K562 (cell line): ENCODE measurements around the gene CBL. TPM values are rescaled to one million over a fixed set of nuclear protein-coding genes. Genes with fewer than 3 reads are reported as not detected.
A peak's percentile ranks its signal among the peaks of the same experiment; 100 is the strongest.
"Not testable (repeated sequence)": the region's sequence is repeated elsewhere in the genome, so short reads cannot be mapped to it uniquely, and the experiment has no call there.

Experiments used
- ATAC-seq: fragments of 200-7000 bp; cut with Tn5 transposase; 3 replicates; pipeline ENCODE4 v1.9.1; 2020; ENCODE audit warnings: moderate library complexity
- BruUV-seq: library from RNA; stranded (reverse); fragments of 400-500 nt; replicated peaks from 2 replicates; lab custom pipeline; 2021; lab: Mats Ljungman, UMichigan
- CTCF ChIA-PET: fragments of 300-600 bp; formaldehyde crosslinking; extraction: SDS; loops from one replicate; lab custom pipeline; 2021; ENCODE audit warnings: low intra/inter-chr PET ratio; lab: Yijun Ruan, JAX
- POLR2A ChIA-PET: fragments of 300-600, 350-650 bp; sonication (Branson Sonifier 250); formaldehyde crosslinking; extraction: SDS; loops from one replicate; lab custom pipeline; 2021; ENCODE audit warnings: antibody characterized with exemption, inconsistent platforms; lab: Yijun Ruan, JAX
- DNase-seq, 4 experiments: peaks; one replicate each; pipeline versions ENCODE4 v3.0.0 to v3.0.0-alpha.2; 2011 to 2018; ENCODE audit warnings: low spot score in 3 of 4, mixed read lengths in 3 of 4; ENCODE audit errors: extremely low read depth in 1 of 4
- FAIRE-seq: peaks from 2 replicates; lab custom pipeline; 2011; peaks lifted over from hg19 to GRCh38; lab: Jason Lieb, UNC
- H2AFZ ChIP-seq: 2 replicates; pipeline ENCODE4 v1.6.0; 2011; ENCODE audit warnings: low read depth, low read length, control low read depth, inconsistent platforms
- H3K27ac ChIP-seq: fragments of 200-600 bp; 3 replicates; pipeline ENCODE4 v1.8.0; 2011; ENCODE audit warnings: low read depth, mild to moderate bottlenecking, control low read depth, inconsistent platforms, low read length, moderate library complexity, mixed read lengths; ENCODE audit errors: extremely low read depth
- H3K27me3 ChIP-seq, 2 experiments: fragments of 300-600 bp in 1 of 2; 2 replicates in 1 of 2; 3 replicates in 1 of 2; pipeline versions ENCODE4 v1.6.0 to v1.8.0; 2011; ENCODE audit warnings: inconsistent platforms in 2 of 2, low read length in 2 of 2, mild to moderate bottlenecking in 1 of 2, mixed read lengths in 1 of 2, moderate library complexity in 1 of 2; ENCODE audit not compliant: control insufficient read depth in 2 of 2, insufficient read depth in 2 of 2
- H3K36me3 ChIP-seq: fragments of 300-600 bp; 3 replicates; pipeline ENCODE4 v1.8.0; 2011; ENCODE audit warnings: mild to moderate bottlenecking, low read length, inconsistent platforms; ENCODE audit not compliant: control insufficient read depth, insufficient read depth
- H3K4me1 ChIP-seq, 2 experiments: fragments of 200-600 bp in 1 of 2; replicated peaks in 1 of 2; 2 replicates in 1 of 2; 3 replicates in 1 of 2; pipeline versions ENCODE4 v1.5.1 to v1.8.0; 2011; ENCODE audit warnings: inconsistent platforms in 2 of 2, low read length in 2 of 2, mild to moderate bottlenecking in 1 of 2, mixed read lengths in 1 of 2, moderate library complexity in 1 of 2; ENCODE audit not compliant: control insufficient read depth in 2 of 2, insufficient read depth in 2 of 2
- H3K4me2 ChIP-seq: 2 replicates; pipeline ENCODE4 v1.6.1; 2011; ENCODE audit warnings: low read length, control low read depth, inconsistent platforms, mixed read lengths; ENCODE audit not compliant: insufficient read depth
- H3K4me3 ChIP-seq: fragments of 200-600 bp; sonication (generic), shearing (Covaris generic); 2 replicates; pipeline ENCODE4 v1.5.1; 2016; ENCODE audit warnings: control low read depth, inconsistent platforms
- H3K79me2 ChIP-seq: fragments of 200-600 bp; 3 replicates; pipeline ENCODE4 v1.8.0; 2011; ENCODE audit warnings: low read length, inconsistent platforms; ENCODE audit not compliant: control insufficient read depth, insufficient read depth
- H3K9ac ChIP-seq, 2 experiments: 2 replicates each; pipeline versions ENCODE4 v1.6.0 to v1.6.1; 2011; ENCODE audit warnings: low read depth in 2 of 2, low read length in 2 of 2, control low read depth in 1 of 2, inconsistent platforms in 1 of 2, mild to moderate bottlenecking in 1 of 2, mixed read lengths in 1 of 2; ENCODE audit not compliant: insufficient read depth in 1 of 2
- H3K9me1 ChIP-seq: one replicate; pipeline ENCODE4 v1.6.0; 2011; ENCODE audit warnings: inconsistent platforms, mild to moderate bottlenecking, low read length, moderate library complexity; ENCODE audit not compliant: control insufficient read depth, insufficient read depth
- H3K9me3 ChIP-seq: replicated peaks from 2 replicates; pipeline ENCODE4 v1.5.1; 2011; ENCODE audit warnings: low read depth, low read length, inconsistent platforms; ENCODE audit not compliant: control insufficient read depth, insufficient read depth
- H4K20me1 ChIP-seq: replicated peaks from 2 replicates; pipeline ENCODE4 v1.6.1; 2011; ENCODE audit warnings: low read length, inconsistent platforms, mixed read lengths; ENCODE audit not compliant: control insufficient read depth, insufficient read depth
- ETV5 ChIP-seq: sonication (generic); formaldehyde crosslinking; IDR thresholded peaks from 2 replicates; pipeline ENCODE4 v1.4.0; 2020; ENCODE audit warnings: low read depth, mild to moderate bottlenecking, missing genetic modification reagents
- FOXK1 ChIP-seq: sonication (generic); formaldehyde crosslinking; IDR thresholded peaks from 2 replicates; pipeline ENCODE4 v1.8.0; 2022; ENCODE audit warnings: missing genetic modification reagents, mild to moderate bottlenecking, borderline replicate concordance
- MIER1 ChIP-seq: fragments of 450-650 bp; IDR thresholded peaks from 2 replicates; pipeline ENCODE4 v1.6.1; 2016; ENCODE audit warnings: antibody characterized with exemption, mild to moderate bottlenecking, low read depth
- NCOA2 ChIP-seq, 2 experiments: fragments of 450-650 bp; IDR thresholded peaks; 2 replicates each; pipeline ENCODE4 v1.6.1; 2018; ENCODE audit warnings: mild to moderate bottlenecking in 2 of 2, moderate library complexity in 1 of 2; ENCODE audit not compliant: partially characterized antibody in 2 of 2
- RFX1 ChIP-seq: fragments of 450-650 bp; IDR thresholded peaks from 2 replicates; pipeline ENCODE4 v1.6.1; 2016; ENCODE audit warnings: mild to moderate bottlenecking, moderate library complexity
- TFAP4 ChIP-seq: sonication (generic); formaldehyde crosslinking; IDR thresholded peaks from 2 replicates; pipeline ENCODE4 v1.8.0; 2022; ENCODE audit warnings: missing genetic modification reagents, mild to moderate bottlenecking, moderate library complexity, borderline replicate concordance
- ZC3H8 ChIP-seq: fragments of 450-650 bp; IDR thresholded peaks from 2 replicates; pipeline ENCODE4 v1.6.1; 2017
- ZNF431 ChIP-seq: sonication (generic); formaldehyde crosslinking; IDR thresholded peaks from 2 replicates; pipeline ENCODE4 v1.8.0; 2022; ENCODE audit warnings: mild to moderate bottlenecking, missing genetic modification reagents
- ZNF717 ChIP-seq: fragments of 250-450 bp; sonication (Bioruptor Pico); IDR thresholded peaks from 2 replicates; pipeline ENCODE4 v1.5.0; 2021
- WGBS: fragments of 100-300 bp; shearing (Covaris generic); methylation state at CpG from one replicate; pipeline ENCODE4 v1.1.6; 2016; ENCODE audit warnings: low coverage, mixed read lengths; ENCODE audit not compliant: insufficient coverage; ENCODE audit errors: missing lambda C conversion rate; 5-methylcytosine and 5-hydroxymethylcytosine counted together
- in situ Hi-C: fragments of 300-500 bp; cut with MboI; formaldehyde crosslinking; loops from 4 replicates; pipeline ENCODE4 v1.15.0; 2018; ENCODE audit warnings: inconsistent platforms, mixed read lengths
- intact Hi-C: fragments of 100-400 bp; cut with micrococcal nuclease; formaldehyde crosslinking; loops from 2 replicates; pipeline ENCODE4 v1.14.2; 2022
- polyA plus RNA-seq, 8 experiments: library from polyadenylated mRNA; depleted of rRNA in 4 of 8; stranded (reverse) in 5 of 8; unstranded in 3 of 8; fragments of >200 nt; fragmentation: Nextera tagmentation in 2 of 8; fragmentation: Illumina TruSeq in 1 of 8; extraction: Ambion mirVana in 2 of 8; extraction: Trizol in 1 of 8; gene quantifications; 2 replicates each; pipeline versions ENCODE4 v1.2.1 to v1.2.3, GENCODE V29; 2011 to 2014; ENCODE audit warnings: inconsistent platforms in 1 of 8, missing spikeins in 1 of 8
- total RNA-seq, 7 experiments: library from RNA; depleted of rRNA in 6 of 7; stranded (reverse); fragments of >200 nt in 6 of 7; fragmentation: Illumina TruSeq in 2 of 7; extraction: Trizol in 2 of 7; gene quantifications; 2 replicates each; pipeline versions ENCODE4 v1.2.1 to v1.2.3, GENCODE V29; 2011 to 2021; ENCODE audit warnings: low replicate concordance in 1 of 7
- TF ChIP-seq, protein P1 (sequence below): fragments of 450-650 bp; formaldehyde crosslinking; IDR thresholded peaks from 2 replicates; pipeline ENCODE4 v1.4.0; 2020; ENCODE audit warnings: mild to moderate bottlenecking
- TF ChIP-seq, protein P2 (sequence below): fragments of 250-450 bp; sonication (Bioruptor Pico); IDR thresholded peaks from 2 replicates; pipeline ENCODE4 v1.8.0; 2021; ENCODE audit warnings: moderate library complexity, mild to moderate bottlenecking, inconsistent platforms

The CBL gene
- total and polyA plus RNA-seq, 9 of the 15 experiments (the other 6 are each of a cell fraction or from before 2014, with no cell fraction given) = 3.2 to 24.9 (median 9.9) TPM

- H4K20me1 ChIP-seq, H3K9ac ChIP-seq, in situ Hi-C loops, H3K36me3 ChIP-seq, H3K27me3 ChIP-seq, DNase-seq, H3K27ac ChIP-seq, H3K9me3 ChIP-seq, BruUV-seq, intact Hi-C loops, H3K79me2 ChIP-seq, H2AFZ ChIP-seq, FAIRE-seq, H3K4me2 ChIP-seq, ATAC-seq, CTCF ChIA-PET, H3K9me1 ChIP-seq, H3K4me3 ChIP-seq: not testable (repeated sequence)
- peaks cover 19 to 52% of the 10 kb centered on the region in 2 experiments for H3K4me1 ChIP-seq
- POLR2A ChIA-PET = interaction anchor here (1.9 kb wide), 1 partner anchor 8 kb away, joined by 6 read pairs; no protein-coding TSS in a partner anchor
- WGBS = 29% methylated on average over 9 of the region's 9 CpGs
- 0 out of 2 replicates have a peak, but pooled peaks have one; percentile 48 for TF ChIP-seq ZNF431 (CRISPR knock-in tag)
Measured at GRCh38 chr11:119184399-119184798, 21.7 kb upstream of the CBL start.

GRCh38 chr11:119185981-119186634 is 20.0 kb upstream of the CBL start:
- Histone ChIP-seq H2AFZ (no peak overlapping the region), H3K36me3 (no peaks in the 10 kb centered on the region), H3K9me3 (no peaks in the 10 kb centered on the region), H3K27ac (no peak overlapping the region), H4K20me1 (no peaks in the 10 kb centered on the region), H3K79me2 (no peaks in the 10 kb centered on the region), H3K27me3 (peaks cover 0 to 5% of the 10 kb centered on the region in 2 experiments; a peak in 2 of 5 replicates), H3K4me1 (peaks cover 17 to 47% of the 10 kb centered on the region in 2 experiments), H3K9me1 (no peaks in the 10 kb centered on the region), H3K4me2 (no peak overlapping the region), H3K9ac (peak overlapping the region in 1 of 2 experiments; percentile 76; a peak in 1 of 4 replicates), H3K4me3 (no peak overlapping the region)
- ATAC-seq (0 out of 3 replicates have a peak, but pooled peaks have one; percentile 28), DNase-seq (peak in 2 of 4 experiments; percentile 20 to 30), FAIRE-seq (no peak)
- intact Hi-C loops (no loop called here), in situ Hi-C loops (no loop called here)
- BruUV-seq = no TSS peak
- ChIA-PET POLR2A (interaction anchor here (0.5 to 1.9 kb wide), 2 partner anchors 10 to 24 kb away, joined by 3 to 6 read pairs; no protein-coding TSS in a partner anchor), CTCF (no interaction called here)
- WGBS = 16% methylated on average over 15 of the region's 15 CpGs
- TF ChIP-seq ETV5 (CRISPR knock-in tag) (no peak), TFAP4 (CRISPR knock-in tag) (0 out of 2 replicates have a peak, but pooled peaks have one; percentile 15), ZC3H8 (no peak), ZNF717 (no peak), FOXK1 (CRISPR knock-in tag) (no peak), MIER1 (no peak), NCOA2 (IDR thresholded peaks at IDR 0.05; ENCODE audit: partially characterized antibody in 2 of 2) (no peak), RFX1 (peak; percentile 61)
- TF ChIP-seq, protein P1, sequence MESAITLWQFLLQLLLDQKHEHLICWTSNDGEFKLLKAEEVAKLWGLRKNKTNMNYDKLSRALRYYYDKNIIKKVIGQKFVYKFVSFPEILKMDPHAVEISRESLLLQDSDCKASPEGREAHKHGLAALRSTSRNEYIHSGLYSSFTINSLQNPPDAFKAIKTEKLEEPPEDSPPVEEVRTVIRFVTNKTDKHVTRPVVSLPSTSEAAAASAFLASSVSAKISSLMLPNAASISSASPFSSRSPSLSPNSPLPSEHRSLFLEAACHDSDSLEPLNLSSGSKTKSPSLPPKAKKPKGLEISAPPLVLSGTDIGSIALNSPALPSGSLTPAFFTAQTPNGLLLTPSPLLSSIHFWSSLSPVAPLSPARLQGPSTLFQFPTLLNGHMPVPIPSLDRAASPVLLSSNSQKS = no peak
- TF ChIP-seq, protein P2, sequence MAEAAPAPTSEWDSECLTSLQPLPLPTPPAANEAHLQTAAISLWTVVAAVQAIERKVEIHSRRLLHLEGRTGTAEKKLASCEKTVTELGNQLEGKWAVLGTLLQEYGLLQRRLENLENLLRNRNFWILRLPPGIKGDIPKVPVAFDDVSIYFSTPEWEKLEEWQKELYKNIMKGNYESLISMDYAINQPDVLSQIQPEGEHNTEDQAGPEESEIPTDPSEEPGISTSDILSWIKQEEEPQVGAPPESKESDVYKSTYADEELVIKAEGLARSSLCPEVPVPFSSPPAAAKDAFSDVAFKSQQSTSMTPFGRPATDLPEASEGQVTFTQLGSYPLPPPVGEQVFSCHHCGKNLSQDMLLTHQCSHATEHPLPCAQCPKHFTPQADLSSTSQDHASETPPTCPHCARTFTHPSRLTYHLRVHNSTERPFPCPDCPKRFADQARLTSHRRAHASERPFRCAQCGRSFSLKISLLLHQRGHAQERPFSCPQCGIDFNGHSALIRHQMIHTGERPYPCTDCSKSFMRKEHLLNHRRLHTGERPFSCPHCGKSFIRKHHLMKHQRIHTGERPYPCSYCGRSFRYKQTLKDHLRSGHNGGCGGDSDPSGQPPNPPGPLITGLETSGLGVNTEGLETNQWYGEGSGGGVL = no peak
